PC-9 (cell line): ENCODE measurements around the gene ENTHD1. TPM values are rescaled to one million over a fixed set of nuclear protein-coding genes. Genes with fewer than 3 reads are reported as not detected.

Experiments
- BruUV-seq: library from RNA; stranded (reverse); fragments of 400-500 nt; replicated peaks from 2 replicates; lab custom pipeline; 2021; lab: Mats Ljungman, UMichigan
- CTCF ChIA-PET: fragments of 300-600 bp; sonication (Branson Sonifier 250); formaldehyde crosslinking; loops from one replicate; lab custom pipeline; 2022; ENCODE audit warnings: antibody characterized with exemption; lab: Charles Lee
- POLR2A ChIA-PET: fragments of 300-600 bp; sonication (Branson Sonifier 250); formaldehyde crosslinking; loops from one replicate; lab custom pipeline; 2022; ENCODE audit warnings: antibody characterized with exemption; ENCODE audit not compliant: unreplicated experiment; lab: Charles Lee
- DNase-seq, 2 experiments: peaks; one replicate each; pipeline versions ENCODE4 v3.0.0 to v3.0.0-alpha.2; 2015 to 2022; ENCODE audit warnings: mixed read lengths in 1 of 2
- H2AFZ ChIP-seq: fragments of 200-600 bp; sonication (generic); 2 replicates; pipeline ENCODE4 v1.8.1; 2017; ENCODE audit warnings: antibody characterized with exemption
- H3F3A ChIP-seq: fragments of 200-600 bp; sonication (generic); 2 replicates; pipeline ENCODE4 v1.8.1; 2017; ENCODE audit warnings: antibody characterized with exemption, mild to moderate bottlenecking, low read depth; ENCODE audit not compliant: insufficient read depth
- H3K27ac ChIP-seq: fragments of 200-600 bp; sonication (generic); 2 replicates; pipeline ENCODE4 v1.6.1; 2016; ENCODE audit warnings: mixed run types
- H3K27me3 ChIP-seq: fragments of 200-600 bp; sonication (generic); 2 replicates; pipeline ENCODE4 v1.6.1; 2016; ENCODE audit warnings: low read depth, mixed run types; ENCODE audit not compliant: insufficient read depth
- H3K36me3 ChIP-seq: fragments of 200-600 bp; sonication (generic); 2 replicates; pipeline ENCODE4 v1.6.1; 2016; ENCODE audit warnings: low read depth, mixed run types
- H3K4me1 ChIP-seq: fragments of 200-600 bp; sonication (generic); replicated peaks from 2 replicates; pipeline ENCODE4 v1.6.1; 2016; ENCODE audit warnings: mixed run types; ENCODE audit not compliant: insufficient read depth
- H3K4me2 ChIP-seq: fragments of 200-600 bp; sonication (generic); 2 replicates; pipeline ENCODE4 v1.6.1; 2017; ENCODE audit warnings: mixed run types
- H3K4me3 ChIP-seq: fragments of 200-600 bp; sonication (generic); 2 replicates; pipeline ENCODE4 v1.6.1; 2016; ENCODE audit warnings: mixed run types
- H3K79me2 ChIP-seq: fragments of 200-600 bp; sonication (generic); 2 replicates; pipeline ENCODE4 v1.6.1; 2017; ENCODE audit warnings: low read depth, mixed run types
- H3K9me2 ChIP-seq: fragments of 200-600 bp; sonication (generic); 2 replicates; pipeline ENCODE4 v1.8.1; 2017; ENCODE audit warnings: mild to moderate bottlenecking; ENCODE audit not compliant: insufficient read depth
- H3K9me3 ChIP-seq: fragments of 200-600 bp; sonication (generic); 2 replicates; pipeline ENCODE4 v1.8.1; 2016; ENCODE audit warnings: low read depth; ENCODE audit not compliant: insufficient read depth
- H4K20me1 ChIP-seq: fragments of 200-600 bp; sonication (generic); 2 replicates; pipeline ENCODE4 v1.8.1; 2017; ENCODE audit not compliant: insufficient read depth
- CTCF ChIP-seq: fragments of 200-600 bp; sonication (generic); conservative IDR thresholded peaks from 2 replicates; pipeline ENCODE4 v1.6.1; 2017; ENCODE audit warnings: mixed run types, antibody characterized with exemption, mild to moderate bottlenecking, moderate library complexity
- EZH2 ChIP-seq: fragments of 200-600 bp; sonication (generic); IDR thresholded peaks from 2 replicates; pipeline ENCODE4 v1.8.0; 2017; ENCODE audit warnings: antibody characterized with exemption, low read depth
- intact Hi-C: fragments of 100-400 bp; cut with micrococcal nuclease; formaldehyde crosslinking; loops from one replicate; pipeline ENCODE4 v1.10.0; 2022; ENCODE audit not compliant: unreplicated experiment
- total RNA-seq: library from RNA; stranded (reverse); gene quantifications from 2 replicates; pipeline ENCODE4 v1.2.3, GENCODE V29; 2021

Gene ENTHD1
- total RNA-seq, 1 experiment from 2014 or later: not detected

- no peak overlapping the region for H3K27ac ChIP-seq
- intact Hi-C loops: no loop called here
- BruUV-seq: no TSS peak
- 0 out of 2 replicates have a peak, but pooled peaks cover 5% of the 10 kb centered on the region for H3K27me3 ChIP-seq
- no peaks in the 10 kb centered on the region for H3K9me3 ChIP-seq
- no peak overlapping the region for H3K4me2 ChIP-seq
- DNase-seq: no peak
- TF ChIP-seq CTCF (no peak), EZH2 (no peak)
- no peaks in the 10 kb centered on the region for H3F3A ChIP-seq
- no peaks in the 10 kb centered on the region for H3K79me2 ChIP-seq
- H4K20me1 ChIP-seq: no peaks in the 10 kb centered on the region
- H2AFZ ChIP-seq: no peak overlapping the region
- peaks cover 9% of the 10 kb centered on the region for H3K4me1 ChIP-seq
- ChIA-PET CTCF (interaction anchor here (0.7 kb wide), 1 partner anchor 323 kb away, joined by 3 read pairs; no protein-coding TSS in a partner anchor), POLR2A (no interaction called here)
- H3K36me3 ChIP-seq: no peaks in the 10 kb centered on the region
- H3K4me3 ChIP-seq: no peak overlapping the region
- H3K9me2 ChIP-seq: no peaks in the 10 kb centered on the region
Measured at GRCh38 chr22:39819429-39819828, 74.1 kb downstream of the ENTHD1 start.

GRCh38 chr22:39818094-39818493 lies 75.5 kb downstream of the ENTHD1 start:
- Histone ChIP-seq H3K36me3 (no peaks in the 10 kb centered on the region), H3K4me3 (no peak overlapping the region), H3K9me2 (no peaks in the 10 kb centered on the region), H3K4me1 (peaks cover 9% of the 10 kb centered on the region), H2AFZ (no peak overlapping the region), H3K9me3 (no peaks in the 10 kb centered on the region), H3K27me3 (peaks cover 5% of the 10 kb centered on the region; the same call in 1 of the 2 replicates), H3K27ac (no peak overlapping the region), H4K20me1 (no peaks in the 10 kb centered on the region), H3K79me2 (no peaks in the 10 kb centered on the region), H3F3A (no peaks in the 10 kb centered on the region), H3K4me2 (no peak overlapping the region)
- TF ChIP-seq EZH2: no peak
- no peak for TF ChIP-seq CTCF
- ChIA-PET POLR2A (interaction anchor here (0.6 kb wide), 1 partner anchor 20 kb away, joined by 3 read pairs; no protein-coding TSS in a partner anchor), CTCF (no interaction called here)
- no peak for DNase-seq
- intact Hi-C loops: no loop called here
- BruUV-seq: no TSS peak

GRCh38 chr22:39815932-39816331 lies 77.6 kb downstream of the ENTHD1 start:
- Histone ChIP-seq H3K36me3 (no peaks in the 10 kb centered on the region), H2AFZ (no peak overlapping the region), H3F3A (no peaks in the 10 kb centered on the region), H3K27ac (no peak overlapping the region), H3K4me3 (no peak overlapping the region), H3K9me2 (no peaks in the 10 kb centered on the region), H3K79me2 (no peaks in the 10 kb centered on the region), H3K9me3 (no peaks in the 10 kb centered on the region), H3K4me2 (no peak overlapping the region), H4K20me1 (no peaks in the 10 kb centered on the region), H3K4me1 (peaks cover 9% of the 10 kb centered on the region), H3K27me3 (peaks cover 25% of the 10 kb centered on the region)
- no TSS peak for BruUV-seq
- intact Hi-C loops: no loop called here
- TF ChIP-seq EZH2: no peak
- no peak for TF ChIP-seq CTCF
- DNase-seq: no peak
- ChIA-PET CTCF (no interaction called here), POLR2A (no interaction called here)
